Activated T-cell treated with anti-CD3 and anti-CD28 coated beads for 1 hour (primary cell): ENCODE measurements around the gene HDAC7.
A peak's percentile ranks its signal among the peaks of the same experiment; 100 is the strongest.

ENCODE experiments used
- DNase-seq: peaks from one replicate; pipeline ENCODE4 v3.0.0-alpha.2; 2020; ENCODE audit warnings: low read depth

Gene HDAC7

DNA sequence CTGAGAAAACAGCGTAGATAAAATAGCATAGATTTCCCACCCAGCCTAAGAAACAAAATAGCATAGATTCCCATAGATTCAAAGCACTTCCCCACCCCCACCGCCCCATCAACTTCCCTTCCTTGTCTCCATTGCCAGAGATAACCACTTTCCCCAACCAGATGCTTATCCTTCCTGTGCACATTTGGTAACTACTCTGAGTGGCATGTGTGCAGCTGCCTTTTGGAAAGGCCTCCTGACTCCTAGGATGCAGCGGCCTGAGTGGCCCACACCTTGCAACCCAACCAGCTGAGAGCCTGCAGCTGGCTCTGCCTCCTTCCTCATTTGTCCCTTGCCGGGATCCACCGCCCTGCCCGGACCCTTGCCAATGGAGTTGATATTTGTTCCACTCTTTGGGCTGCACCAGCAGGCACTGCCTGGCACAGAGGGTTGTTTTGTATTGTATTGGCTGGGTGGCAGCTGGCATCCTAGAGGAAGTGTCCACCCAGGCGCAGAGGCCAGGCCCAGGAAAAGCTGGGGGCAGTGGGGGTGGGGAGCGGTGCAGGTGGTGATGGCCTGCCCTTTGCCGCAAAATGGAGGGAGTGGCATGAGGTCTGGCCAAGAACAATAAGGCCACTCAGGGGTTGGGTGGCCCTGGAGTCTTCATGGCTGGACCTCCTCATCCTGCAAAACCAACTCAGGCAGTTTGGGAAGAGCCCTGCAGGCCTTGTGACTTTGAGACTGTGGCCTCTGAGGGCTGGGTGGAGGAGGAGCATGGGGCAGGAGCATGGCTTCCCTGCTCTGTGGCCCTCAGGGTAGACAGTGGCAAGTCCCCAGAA is 41.8 kb downstream of the HDAC7 start:
- no peak for DNase-seq

DNA sequence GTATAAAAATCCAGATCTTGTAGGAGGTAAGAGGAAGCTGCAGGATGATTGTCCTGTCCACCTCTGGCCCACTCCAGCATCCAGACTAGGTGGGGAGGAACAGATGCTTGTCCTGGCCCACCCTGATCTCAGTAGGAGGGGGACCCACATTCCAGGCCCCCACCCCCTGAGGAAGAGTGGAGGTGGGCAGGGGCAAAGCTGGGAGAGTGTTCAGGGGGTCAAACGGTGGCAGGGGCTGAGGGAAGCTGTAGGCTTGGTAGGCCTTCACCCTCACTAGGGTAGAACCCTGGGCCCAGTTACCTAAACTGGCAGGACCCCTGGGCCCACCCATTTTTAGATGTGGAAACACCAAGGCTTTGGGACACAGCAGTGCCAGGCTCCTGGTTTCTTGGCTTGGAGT is 42.6 kb downstream of the HDAC7 start:
- no peak for DNase-seq

DNA sequence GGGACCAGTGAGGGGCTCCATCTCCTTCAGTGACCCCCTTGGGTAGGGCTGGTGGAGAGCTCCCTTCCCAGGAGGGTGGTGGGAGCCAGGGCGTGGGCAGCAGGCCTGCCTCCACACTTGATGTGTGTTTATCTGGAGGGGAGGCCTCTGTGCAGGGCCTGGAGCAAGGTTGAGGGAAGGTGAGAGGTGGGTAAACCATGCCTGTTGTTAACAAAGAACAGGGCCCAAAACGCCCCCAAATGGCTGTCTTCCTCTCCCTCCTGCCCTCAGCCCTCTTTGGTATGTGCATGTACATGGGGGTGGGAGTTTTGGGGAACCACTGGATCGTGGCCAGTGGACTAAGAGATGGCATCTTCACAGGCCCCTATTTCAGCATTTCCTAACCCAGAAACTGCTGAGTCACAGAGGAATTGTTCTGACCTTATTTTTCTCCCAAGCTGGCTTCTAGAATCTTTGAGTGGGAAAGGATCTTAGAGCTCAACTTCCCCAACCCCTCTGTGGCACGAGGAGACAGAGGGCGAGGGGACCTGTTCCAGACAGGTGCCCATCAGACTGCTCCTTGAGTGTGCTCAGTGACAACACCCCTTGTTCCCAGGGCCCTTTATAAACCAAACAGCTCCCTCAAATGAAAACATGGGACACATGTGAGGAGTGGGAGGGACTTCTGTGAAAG is 43.1 kb downstream of the HDAC7 start:
- DNase-seq = no peak

DNA sequence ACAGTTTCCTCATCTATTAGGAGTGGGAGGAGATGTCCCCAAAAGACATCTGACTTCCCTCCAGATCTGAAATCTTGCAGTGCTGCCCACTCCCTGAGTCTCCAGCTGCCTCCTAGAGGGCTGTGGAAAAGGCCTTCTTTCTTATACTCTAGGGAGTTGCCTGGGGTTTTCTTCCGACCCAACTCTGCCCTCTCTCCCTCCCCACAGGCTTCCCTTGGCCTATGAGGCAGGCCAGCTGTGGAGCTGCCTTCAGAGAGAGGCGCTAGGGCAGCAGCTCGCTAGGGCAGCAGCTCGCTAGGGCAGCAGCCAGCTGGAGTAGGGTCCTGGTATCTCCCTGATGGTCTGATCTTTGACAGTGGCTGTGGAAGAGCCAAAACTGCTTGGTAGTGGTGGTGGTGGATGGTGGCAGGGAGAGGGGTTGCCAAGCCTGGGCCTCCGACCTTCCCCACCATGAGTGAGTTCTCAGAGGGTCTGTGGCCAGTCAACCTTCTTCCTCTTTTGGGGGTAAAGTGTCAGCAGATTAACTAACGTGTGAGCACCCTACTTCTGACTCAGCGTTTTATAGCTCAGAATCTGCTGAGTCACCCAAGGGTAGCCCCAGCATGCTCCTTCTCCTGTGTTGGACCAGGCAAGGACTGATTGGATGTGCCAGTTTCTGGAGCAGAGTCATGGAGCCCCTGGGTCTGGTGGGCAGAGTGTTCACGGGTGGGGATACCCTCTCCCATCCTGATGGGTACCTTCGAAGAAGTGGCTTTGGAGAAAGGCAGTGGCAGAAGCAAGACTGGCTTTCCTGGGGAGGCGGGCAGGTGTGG is 44.4 kb downstream of the HDAC7 start:
- DNase-seq = no peak

DNA sequence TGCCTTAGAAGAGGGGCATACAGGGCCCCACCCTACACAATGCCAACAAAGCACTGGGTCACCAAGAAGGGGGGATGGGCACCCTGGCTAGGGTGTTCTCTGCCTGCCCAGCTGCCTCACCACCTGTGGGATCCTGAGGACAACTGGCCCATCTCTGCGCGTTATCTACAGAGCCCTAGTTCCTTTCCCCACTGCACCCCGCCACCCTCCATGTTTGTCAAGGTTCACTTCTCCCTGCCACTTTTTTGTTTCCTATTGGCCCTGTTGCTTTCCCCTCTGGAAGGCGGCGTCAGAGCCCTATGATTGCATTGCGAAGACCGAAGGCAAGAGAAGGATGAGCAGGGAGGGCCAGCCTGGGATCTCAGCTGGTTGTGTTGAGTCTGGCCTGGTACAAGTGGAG is 45.0 kb downstream of the HDAC7 start:
- no peak for DNase-seq

DNA sequence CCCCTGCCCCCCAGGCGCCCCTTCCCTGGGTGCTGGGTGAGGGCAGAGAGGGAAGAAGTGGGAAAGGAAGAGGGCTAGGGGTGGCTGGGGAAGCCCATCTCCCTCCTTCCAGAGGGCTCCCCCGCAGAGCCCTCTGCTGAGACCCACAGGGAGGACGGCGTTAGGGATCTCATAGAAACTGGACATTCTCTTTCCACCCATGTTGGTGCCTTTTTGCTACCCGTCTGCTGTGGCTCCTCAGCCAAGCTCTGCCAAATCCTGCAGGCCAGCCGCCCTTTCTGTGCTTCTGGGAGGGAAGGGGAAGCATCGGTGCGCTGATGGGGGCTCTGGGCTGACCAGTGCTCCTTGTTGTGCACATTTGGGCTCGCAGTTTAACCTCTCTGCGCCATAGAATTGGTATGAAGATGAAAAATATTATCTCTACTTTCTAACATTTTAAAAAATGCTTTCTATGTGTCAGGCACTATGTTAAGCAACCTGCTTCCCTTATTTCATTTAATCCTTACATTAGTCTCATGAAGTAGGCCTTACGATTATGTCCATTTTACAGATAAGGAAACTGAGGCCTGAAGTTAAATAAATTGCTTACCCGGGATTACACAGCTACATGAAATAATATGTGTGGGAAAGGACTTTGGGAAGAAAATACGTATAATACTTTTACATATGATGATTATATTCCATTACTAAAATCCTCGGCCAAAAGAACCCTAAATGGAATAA is 45.7 kb downstream of the HDAC7 start:
- DNase-seq = no peak

DNA sequence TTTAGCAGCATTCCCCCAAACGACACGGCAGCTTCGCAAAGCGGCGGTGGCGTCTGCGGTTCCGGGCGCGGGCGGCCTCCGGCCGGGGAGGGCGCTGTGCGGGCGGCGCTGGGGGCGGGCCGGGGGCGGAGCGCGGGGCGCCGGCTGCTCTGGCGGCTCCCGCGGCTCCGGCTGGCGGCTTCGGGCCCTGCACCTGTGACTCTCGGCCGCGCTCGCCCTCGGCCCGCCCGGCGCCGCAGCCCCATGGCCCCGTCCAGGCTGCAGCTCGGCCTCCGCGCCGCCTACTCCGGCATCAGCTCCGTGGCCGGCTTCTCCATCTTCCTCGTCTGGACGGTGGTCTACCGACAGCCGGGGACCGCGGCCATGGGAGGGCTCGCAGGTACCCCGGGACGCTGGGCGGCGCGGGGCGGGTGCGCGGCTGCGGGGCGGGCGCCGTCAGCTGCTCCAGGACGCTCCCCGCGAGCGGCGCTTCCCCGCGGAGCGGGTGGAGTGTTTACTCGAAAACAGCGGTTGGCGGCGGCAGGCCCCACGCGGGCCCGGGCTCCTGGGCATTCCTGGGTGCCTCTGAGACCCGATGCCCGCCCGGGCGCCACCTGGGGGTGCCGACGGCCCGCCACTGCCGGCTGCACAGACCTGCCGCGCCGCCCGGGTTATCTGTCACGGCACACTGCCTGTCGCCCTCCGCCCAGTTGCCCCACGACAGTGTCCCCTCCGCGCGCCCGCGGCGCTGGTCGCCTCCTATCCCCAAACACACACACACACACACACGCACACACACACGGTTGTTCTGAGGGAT is 46.4 kb downstream of the HDAC7 start, which contains the start of gene SLC48A1:
TSS of gene SLC48A1 (plus strand) at position 177 of the 796 bp plus-strand sequence. CDS start at position 244, 67 bp downstream.
- peak; percentile 62 for DNase-seq

DNA sequence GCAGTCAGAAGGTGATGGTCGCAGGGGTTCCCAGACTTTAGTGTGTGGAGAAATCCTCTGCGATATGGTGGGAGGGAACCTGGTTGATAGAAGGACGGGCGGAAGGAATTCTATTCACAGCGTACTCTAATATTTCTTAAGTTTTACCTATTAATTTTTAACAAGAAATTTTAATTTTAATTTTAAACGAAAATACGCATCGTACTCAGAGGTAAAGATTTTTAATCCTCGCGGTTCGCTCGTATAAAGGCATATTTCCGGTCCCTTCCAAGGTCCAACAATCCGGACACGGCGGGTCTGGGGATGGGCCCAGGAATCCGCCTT is 47.0 kb downstream of the HDAC7 start:
- DNase-seq = no peak

DNA sequence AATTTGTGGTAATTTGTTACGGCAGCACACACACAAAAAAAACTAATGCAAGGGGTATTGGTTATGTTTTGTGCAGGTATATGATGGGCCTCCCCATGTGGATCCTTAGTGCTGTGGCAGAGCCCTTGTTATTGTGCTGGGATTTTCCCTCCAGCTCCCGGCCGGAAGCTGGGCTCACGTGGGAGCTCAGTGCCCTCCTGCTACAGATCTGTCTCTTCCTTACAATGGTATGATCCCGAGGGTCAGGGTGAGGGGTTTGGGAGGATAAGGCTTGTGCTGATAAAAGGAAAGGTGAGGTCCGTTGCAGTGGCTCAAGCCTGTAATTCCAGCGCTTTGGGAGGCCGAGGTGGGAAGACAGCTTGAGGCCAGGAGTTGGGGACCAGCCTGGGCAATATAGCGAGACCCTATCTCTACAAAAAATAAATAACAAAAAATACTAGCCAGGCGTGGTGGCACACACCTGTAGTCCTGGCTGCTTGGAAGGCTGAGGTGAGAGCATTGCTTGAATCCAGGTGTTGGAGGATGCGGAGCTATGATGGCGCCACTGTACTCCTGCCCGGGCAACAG is 47.5 kb downstream of the HDAC7 start:
- no peak for DNase-seq

DNA sequence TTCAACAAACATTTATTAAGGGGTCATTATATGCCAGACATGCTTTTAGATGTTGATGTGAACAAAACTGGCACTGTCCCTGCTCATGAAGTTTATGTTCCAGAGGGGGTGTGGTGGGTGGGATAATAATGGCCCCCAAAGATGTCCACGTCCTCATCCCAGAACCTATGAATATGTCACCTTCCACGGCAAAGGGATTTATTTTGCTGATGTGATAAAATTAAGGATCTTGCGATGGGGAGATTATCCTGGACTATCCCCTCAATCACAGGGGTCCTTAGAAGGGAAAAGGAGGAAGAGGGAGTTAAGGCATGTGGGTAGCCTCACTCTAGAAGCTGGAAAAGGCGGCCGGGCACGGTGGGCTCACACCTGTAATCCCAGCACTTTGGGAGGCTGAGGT is 48.4 kb downstream of the HDAC7 start:
- no peak for DNase-seq

DNA sequence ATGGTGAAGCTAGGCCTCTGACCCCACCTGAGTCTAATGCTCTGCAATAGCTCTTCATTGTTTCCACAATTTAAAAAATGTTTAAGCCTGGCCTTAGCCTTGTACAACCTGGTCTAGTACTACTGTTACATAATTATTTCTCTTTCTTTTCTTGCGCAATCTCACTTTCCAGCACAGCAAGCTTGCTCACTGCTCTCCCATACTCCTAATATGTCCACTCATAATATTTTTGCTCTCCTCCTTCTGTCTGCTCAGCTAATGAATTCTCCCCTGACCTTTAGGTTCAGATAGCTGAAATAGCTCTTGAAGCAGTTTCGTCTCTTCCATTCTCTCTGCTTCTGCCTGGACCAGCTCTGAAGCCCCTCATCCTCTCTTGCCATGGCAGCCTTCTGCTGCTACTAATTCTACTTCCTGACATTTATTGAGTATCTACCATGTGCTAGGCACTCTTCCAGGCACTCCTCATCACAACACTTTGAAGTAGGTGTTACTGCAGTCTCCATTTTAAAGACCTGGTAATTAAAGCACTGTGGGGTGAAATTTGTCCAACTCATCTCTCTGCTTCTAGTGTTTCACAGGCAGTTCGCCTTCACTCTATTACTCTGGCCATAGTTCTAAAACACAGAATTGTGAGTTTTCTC is 49.5 kb downstream of the HDAC7 start:
- DNase-seq = no peak

DNA sequence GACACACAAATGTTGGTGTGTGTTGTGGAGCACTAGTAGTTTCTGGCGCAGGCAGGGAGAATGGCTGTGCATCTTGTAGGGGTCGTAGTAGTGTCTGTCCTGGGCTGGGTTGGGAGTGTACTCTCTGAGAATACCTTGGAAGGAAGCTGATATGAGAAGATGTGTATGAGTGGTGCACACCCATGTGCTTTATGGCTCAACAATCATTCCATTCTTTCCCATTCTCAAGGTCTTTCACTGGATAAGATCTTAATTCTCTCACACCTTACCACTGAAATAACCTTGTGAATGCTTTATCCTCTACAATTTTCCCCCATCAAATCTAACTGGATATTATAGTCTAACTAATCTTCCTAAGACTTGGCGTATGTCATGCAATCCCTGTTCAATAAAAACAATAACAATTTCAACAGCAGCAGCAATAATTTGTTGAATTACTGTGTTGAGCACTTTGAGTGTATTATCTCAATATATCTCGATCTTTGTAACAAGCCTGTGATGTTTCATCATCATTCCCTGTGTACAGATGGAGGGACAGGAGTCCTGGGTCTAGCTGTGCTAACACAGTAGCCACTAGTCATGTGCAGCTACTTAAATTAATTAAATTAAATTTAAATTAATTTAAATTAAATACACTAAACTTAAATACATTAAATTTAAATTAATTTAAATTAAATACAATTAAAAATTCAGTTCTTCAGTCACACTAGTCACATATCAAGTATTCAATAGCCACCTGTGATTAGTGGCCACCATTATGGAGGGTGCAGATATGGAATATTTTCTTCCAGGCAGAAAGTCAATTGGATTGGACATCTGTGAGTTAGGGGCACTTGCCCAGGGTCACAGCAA is 50.2 kb downstream of the HDAC7 start:
- DNase-seq = no peak

DNA sequence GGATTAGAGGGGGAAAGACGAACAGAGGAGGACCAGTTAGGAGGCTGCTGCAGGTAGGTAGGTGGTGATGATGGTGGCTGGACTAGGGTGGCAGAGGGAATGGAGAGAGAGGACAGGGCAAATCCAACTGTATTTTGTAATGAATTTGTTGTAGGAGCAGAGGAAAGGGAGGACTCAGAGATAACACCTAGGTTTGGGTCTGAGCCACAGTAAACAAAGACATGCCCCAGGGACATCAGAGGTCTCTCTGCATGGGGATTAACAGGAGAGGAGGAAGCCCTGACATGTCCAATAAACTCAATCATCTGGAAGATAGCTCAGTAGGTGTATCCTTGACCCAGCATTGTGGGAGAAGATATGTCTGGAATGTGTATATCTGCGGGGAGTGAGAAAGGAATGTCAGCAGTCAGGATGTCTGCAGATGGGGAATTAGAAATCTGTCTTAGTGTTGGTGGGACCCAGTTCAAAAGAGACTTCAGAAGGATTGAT is 51.3 kb downstream of the HDAC7 start:
- DNase-seq = no peak

DNA sequence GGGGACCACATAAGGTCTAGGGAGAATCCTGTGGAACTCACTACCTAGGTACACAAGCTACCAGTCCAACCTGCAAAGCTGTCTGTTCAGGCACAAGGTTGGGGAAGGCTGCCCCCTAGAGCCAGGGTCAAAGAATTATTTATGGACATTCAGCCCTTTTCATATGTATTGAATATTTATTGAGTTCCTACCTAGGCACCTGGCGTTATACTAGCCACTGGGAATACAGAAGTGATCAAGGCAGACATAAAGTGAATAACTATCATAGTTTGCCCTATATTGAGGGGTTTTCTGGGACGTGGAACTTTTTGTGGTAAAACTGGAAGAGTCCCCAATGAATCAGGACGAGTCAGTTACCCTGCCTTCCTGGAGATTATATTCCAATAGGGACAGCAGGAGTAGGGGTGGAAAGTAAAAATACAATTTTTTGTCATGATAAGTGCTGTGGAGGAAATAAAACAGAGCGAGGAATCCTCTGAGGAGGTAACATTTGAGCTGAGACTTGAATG is 52.4 kb downstream of the HDAC7 start:
- peak; percentile 69 for DNase-seq

DNA sequence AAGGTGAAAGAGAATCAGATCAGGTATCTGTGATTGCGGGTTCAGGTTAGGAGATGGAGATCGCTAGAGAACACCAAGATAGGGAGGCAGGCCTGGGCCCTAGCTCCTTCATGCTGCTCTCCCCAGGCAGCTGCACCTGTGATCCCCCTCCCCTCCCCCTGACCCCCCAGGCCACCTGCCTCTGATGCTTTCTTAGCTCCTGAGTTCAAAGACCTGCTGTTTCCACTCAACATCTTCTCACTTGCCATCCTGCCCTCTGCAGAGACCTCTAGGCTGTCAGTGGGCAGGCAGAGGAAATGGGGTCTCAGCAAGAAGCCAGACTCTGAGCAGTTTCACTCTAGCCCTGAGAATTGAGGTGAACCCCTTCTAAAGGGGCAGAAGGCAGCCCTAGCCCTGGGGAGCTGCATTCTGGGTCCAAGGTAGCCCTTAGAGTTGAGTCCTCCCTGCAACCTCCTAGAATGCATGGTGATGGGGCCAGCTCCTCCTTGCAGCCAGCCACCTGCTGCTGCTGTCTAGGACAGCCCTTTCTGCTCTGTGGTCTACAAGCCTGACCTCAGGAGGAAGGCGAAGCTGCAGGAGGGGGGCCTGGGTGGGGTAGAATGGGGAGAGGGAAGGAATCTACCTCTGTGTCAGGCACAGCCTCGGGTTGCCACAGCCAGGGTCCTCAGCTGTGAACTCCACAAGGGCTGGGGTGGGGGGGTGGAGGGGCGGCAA is 53.0 kb downstream of the HDAC7 start:
- DNase-seq = no peak

DNA sequence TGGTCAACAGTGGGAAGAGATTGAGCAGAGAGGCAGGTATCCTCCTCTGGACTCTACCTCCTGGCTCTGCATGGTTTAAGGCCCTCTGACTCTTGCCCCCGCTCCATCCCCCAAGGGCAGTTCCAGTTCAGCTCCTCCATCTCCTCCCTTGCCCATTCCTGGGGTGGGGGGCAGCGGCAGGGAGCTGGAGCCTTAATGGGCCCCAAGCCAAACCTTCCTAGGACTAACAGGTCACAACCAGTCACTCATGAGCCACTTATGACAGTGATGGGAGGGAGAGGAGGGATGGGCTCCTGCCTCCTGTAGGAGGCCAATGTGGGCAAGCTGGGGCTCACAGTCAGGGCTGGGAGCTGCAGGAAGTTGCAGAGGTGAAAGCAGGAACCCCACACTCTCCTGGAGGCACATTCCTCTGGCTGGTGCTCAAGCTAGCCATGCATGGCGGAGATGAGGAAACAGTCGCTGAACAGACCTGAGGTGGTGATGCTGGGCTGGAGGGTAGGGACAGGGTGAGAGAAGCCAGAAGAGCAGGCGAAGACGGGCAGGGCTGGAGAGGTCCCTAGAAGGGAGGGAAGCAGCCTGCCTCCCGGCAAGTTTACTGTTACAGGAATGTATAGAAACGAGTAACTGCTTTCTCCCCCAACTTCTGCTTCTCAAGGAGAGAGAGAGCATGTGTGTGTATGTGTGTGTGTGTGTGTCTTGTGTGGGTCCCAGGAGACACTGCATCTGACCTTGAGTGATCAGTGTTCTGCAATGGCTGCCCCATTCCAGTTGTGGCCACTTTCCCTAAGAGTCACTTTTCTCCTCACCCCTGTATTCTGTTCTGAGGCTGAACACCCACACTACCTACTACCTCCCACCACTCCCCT is 56.0 kb downstream of the HDAC7 start:
- DNase-seq = no peak

DNA sequence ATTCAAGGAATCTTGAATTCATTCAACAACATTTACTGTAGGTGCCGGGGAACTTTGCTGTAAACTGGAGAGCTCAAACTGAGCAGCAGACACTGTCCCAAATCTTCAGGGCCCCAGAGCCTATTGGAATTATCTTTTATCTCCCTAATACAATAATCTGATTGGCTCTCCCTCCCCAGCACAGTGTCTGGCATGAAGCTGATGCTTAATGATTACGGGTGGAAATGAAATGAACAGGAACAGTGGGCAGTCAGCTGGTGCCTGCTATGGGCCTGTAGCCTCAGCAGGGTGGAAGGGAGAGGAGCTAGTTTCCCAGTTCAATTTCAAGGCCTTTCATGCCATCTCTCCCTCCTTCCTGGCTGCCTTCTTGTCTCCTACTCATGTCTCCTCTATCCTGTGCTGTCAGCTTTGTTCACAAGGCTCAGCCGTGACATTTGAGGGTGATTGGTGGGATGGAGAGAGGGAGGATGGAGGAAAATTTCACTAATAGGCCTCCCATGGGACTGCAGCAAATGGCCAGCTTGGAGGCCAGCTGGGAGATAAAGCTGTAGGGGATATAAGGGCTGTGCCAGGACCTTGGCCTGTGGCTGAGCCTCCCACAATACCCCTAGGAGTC is 56.7 kb downstream of the HDAC7 start:
- DNase-seq = no peak
